LNCaP clone FGC (cell line): Measurements from ENCODE around the gene ST7.

ENCODE experiments used
- DNase-seq: peaks from one replicate; pipeline ENCODE4 v3.0.0-alpha.2; 2011; ENCODE audit warnings: low read depth
- H3K4me3 ChIP-seq: 2 replicates; pipeline ENCODE4 v1.5.1; 2011; ENCODE audit warnings: mild to moderate bottlenecking, low read depth, low read length, control low read depth
- CTCF ChIP-seq: IDR thresholded peaks from 2 replicates; pipeline ENCODE4 v1.5.1; 2012; ENCODE audit warnings: mild to moderate bottlenecking; ENCODE audit not compliant: control insufficient read depth, insufficient read depth; ENCODE audit errors: extremely low read depth

Gene ST7

DNA sequence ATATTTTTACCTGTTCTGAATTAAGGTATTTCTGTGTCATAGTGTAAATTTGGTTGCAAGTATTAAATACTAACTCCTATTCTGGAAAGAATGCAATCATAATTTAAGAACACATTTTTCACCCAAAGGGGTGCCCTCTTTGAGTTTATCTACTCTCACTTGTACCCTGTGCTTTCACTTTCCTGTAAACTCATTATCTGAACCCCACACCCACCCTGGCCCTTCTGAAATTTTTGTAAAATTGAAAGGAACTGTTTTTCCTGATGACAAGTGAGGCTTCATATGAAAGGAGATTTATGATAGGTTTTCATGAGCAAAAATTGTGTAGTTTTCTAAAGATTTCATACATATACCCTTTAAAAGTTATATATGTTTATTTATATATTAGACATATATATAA is 235.1 kb downstream of the ST7 start:
- DNase-seq, result no peak
- no peak for TF ChIP-seq CTCF
- no peak overlapping the region for H3K4me3 ChIP-seq

DNA sequence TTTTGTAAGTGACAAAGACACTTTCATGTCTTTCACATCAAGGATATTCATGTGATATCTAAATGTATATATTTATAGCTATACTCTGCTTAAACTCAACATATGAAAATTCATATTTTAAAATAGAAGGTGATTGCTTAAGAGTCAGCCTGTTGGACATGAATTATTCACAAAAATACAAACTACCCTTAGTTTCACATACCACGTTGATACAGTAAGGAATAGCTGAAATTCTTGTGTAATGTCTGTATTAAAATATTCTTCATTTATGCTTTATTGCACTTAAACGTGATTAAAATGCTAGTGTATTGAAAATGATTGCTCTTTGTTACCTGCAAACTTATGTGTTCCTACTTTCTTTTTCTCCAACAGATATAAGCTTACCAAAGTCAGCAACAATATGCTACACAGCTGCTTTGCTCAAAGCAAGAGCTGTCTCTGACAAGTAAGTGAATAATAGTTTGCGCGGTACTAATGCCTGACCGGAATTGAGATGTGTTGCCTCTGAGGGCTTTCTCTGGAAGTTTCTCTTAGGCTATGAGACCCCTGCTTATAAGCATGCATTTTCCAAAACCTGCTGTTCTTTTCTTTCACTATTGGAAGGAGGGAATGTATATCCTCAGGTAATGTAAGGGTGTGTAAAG is 235.8 kb downstream of the ST7 start:
- no peak for TF ChIP-seq CTCF
- H3K4me3 ChIP-seq, result no peak overlapping the region
- no peak for DNase-seq

DNA sequence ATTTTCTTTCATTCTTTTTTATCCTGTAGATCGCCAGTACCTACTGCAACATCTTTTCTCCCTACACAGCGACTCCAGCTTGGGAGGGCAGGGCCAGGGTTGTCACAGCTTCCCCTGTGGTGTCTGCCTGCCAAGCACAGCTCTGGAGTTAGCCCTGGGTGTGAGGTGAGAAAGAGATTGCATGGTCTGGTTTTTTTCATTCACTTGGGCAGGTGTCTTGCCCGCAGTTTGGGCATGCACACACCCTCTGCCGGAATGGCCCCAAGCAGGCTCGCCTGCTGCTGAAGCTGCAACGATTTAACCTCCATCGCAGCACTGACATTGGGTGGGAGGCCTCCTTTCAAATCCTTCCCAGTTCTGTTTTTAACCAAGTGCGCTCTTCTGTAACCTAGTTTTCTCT is 236.8 kb downstream of the ST7 start:
- H3K4me3 ChIP-seq, result no peak overlapping the region
- DNase-seq, result no peak
- no peak for TF ChIP-seq CTCF

DNA sequence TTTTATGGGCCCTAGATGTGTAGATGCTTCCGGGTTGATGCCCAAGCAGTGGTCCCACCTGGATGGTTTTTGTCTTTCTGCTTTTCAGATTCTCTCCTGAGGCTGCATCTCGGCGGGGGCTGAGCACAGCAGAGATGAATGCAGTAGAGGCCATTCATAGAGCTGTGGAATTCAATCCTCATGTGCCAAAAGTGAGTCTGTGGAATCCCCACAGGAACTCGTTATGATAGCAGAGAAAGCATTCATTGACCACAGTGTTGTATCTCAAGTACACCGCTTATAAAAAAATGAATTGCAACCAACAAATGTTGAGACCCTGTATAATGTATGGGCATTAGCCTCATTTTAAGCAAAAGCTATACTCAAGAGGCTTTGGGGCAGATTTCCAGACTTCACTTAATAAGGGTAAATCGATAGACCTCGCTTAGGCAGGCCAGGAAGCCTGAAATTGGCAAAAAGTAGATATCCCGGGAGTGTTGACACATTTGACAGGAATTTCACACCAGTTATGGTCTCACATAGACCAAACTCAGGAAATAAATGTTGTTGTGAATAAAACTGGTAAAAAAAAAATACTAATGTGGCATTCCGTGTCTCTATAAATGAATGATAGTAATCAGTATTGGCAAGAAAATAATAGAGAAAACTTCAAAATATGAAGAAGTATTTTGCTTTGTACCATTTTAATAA is 237.6 kb downstream of the ST7 start:
- H3K4me3 ChIP-seq, result no peak overlapping the region
- no peak for TF ChIP-seq CTCF
- no peak for DNase-seq

GRCh38 chr7:117192108-117192507 is 238.8 kb downstream of the ST7 start:
- no peak for DNase-seq
- H3K4me3 ChIP-seq, result no peak overlapping the region
- TF ChIP-seq CTCF, result no peak

DNA sequence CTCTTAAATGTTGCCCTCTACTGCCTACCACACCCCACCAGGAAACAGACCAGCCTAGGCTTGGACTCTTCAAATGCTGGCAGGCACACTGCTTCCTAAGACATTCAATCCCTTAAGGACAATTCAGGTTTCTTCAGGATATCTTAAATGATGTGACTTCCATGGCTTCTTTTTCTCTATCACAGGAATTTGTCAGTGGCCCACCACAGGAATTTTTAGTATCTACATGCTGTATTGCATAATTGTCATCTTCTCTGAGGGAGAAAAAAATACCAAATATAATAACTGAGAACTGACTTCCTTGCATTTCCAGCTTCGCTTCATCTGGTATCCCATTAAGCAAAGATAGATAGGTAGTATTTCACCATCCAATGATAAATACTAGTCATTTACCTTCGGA is 240.3 kb downstream of the ST7 start:
- DNase-seq, result no peak
- H3K4me3 ChIP-seq, result no peak overlapping the region
- TF ChIP-seq CTCF, result no peak

GRCh38 chr7:117194445-117194844 is 241.1 kb downstream of the ST7 start:
- TF ChIP-seq CTCF, result no peak
- no peak for DNase-seq

More at GRCh38 chr7:117194445-117194844, 241.1 kb downstream of the ST7 start:
- no peak overlapping the region for H3K4me3 ChIP-seq
